Activated CD8-positive, alpha-beta T cell treated with anti-CD3 and anti-CD28 coated beads, Interleukin-2, amount 10 ng/mL, durations not matched to agents 7 days and 5 days (primary cell): ENCODE results near the gene ATG4B. TPM values are rescaled to one million over a fixed set of nuclear protein-coding genes. Genes with fewer than 3 reads are reported as not detected.
A peak's percentile ranks its signal among the peaks of the same experiment; 100 is the strongest.

Experiments used
- ATAC-seq: fragments of 150-1000 bp; cut with Tn5 transposase; one replicate; pipeline ENCODE4 v1.10.0; 2021; ENCODE audit warnings: moderate library complexity
- CTCF ChIA-PET: fragments of 350-600 bp; sonication (Branson Sonifier 250); formaldehyde crosslinking; loops from one replicate; lab custom pipeline; 2021; ENCODE audit warnings: antibody characterized with exemption; lab: Charles Lee
- POLR2A ChIA-PET: fragments of 350-600 bp; sonication (Branson Sonifier 250); formaldehyde crosslinking; loops from one replicate; lab custom pipeline; 2021; ENCODE audit warnings: antibody characterized with exemption; lab: Charles Lee
- DNase-seq: peaks from one replicate; pipeline ENCODE4 v3.0.0-alpha.2; 2020
- H3K27ac Mint-ChIP-seq: one replicate; pipeline ENCODE4 v1.8.0; 2021; ENCODE audit warnings: mild to moderate bottlenecking, mixed read lengths
- H3K27me3 Mint-ChIP-seq: one replicate; pipeline ENCODE4 v1.8.0; 2021; ENCODE audit warnings: low read depth, mixed read lengths
- H3K36me3 Mint-ChIP-seq: one replicate; pipeline ENCODE4 v1.8.0; 2021; ENCODE audit warnings: low read depth, mixed read lengths
- H3K4me1 Mint-ChIP-seq: one replicate; pipeline ENCODE4 v1.8.0; 2021; ENCODE audit warnings: low read depth, mixed read lengths
- H3K4me3 Mint-ChIP-seq: one replicate; pipeline ENCODE4 v1.8.0; 2021; ENCODE audit warnings: mild to moderate bottlenecking, mixed read lengths
- H3K9me3 Mint-ChIP-seq: one replicate; pipeline ENCODE4 v1.8.0; 2022; ENCODE audit warnings: mixed read lengths; ENCODE audit not compliant: insufficient read depth
- total RNA-seq, 2 experiments: library from RNA; stranded (reverse); gene quantifications; one replicate each; pipeline ENCODE4 v1.2.3, GENCODE V29; 2021

Gene ATG4B
- total RNA-seq, 2 experiments from 2014 or later: 81.2 to 94.6 TPM

GRCh38 chr2:241680827-241681599 lies 43.5 kb downstream of the ATG4B start:
- no peak overlapping the region for H3K27ac Mint-ChIP-seq

GRCh38 chr2:241686324-241686649 lies 48.8 kb downstream of the ATG4B start:
- DNase-seq: no peak
- peak; percentile 17 for ATAC-seq
- H3K27me3 Mint-ChIP-seq: no peaks in the 10 kb centered on the region
- H3K4me1 Mint-ChIP-seq: peaks cover 44% of the 10 kb centered on the region
- H3K27ac Mint-ChIP-seq: peak overlapping the region; percentile 90
- peak overlapping the region; percentile 90 for H3K4me3 Mint-ChIP-seq
- ChIA-PET POLR2A (interaction anchor here (0.7 to 3.4 kb wide), 8 partner anchors 11 to 371 kb away, joined by 3 to 31 read pairs (median 4); partner anchors contain the start of gene ING5), CTCF (interaction anchor here (1.2 to 3.2 kb wide), 5 partner anchors 11 to 193 kb away, joined by 3 to 24 read pairs (median 6); partner anchors contain the start of genes D2HGDH and ING5)
- H3K36me3 Mint-ChIP-seq: peaks cover 47% of the 10 kb centered on the region
- H3K9me3 Mint-ChIP-seq: no peaks in the 10 kb centered on the region

More at GRCh38 chr2:241680827-241681599, 43.5 kb downstream of the ATG4B start:
- peaks cover 81% of the 10 kb centered on the region for H3K36me3 Mint-ChIP-seq
- peaks cover 30% of the 10 kb centered on the region for H3K4me1 Mint-ChIP-seq
- POLR2A ChIA-PET: no interaction called here
- no peaks in the 10 kb centered on the region for H3K27me3 Mint-ChIP-seq
- CTCF ChIA-PET: no interaction called here
- ATAC-seq: no peak
- DNase-seq: no peak
- H3K4me3 Mint-ChIP-seq: no peak overlapping the region
- H3K9me3 Mint-ChIP-seq: no peaks in the 10 kb centered on the region

GRCh38 chr2:241686650-241687425 lies 49.3 kb downstream of the ATG4B start, which contains the start of gene DTYMK:
TSS of gene DTYMK (minus strand) at chr2:241686815. CDS start at chr2:241686783, 32 bp downstream.
- no peaks in the 10 kb centered on the region for H3K9me3 Mint-ChIP-seq
- H3K36me3 Mint-ChIP-seq: peaks cover 42% of the 10 kb centered on the region
- H3K27ac Mint-ChIP-seq: peak within 1 kb of the TSS; percentile 97
- CTCF ChIA-PET: interaction anchor here (1.1 to 3.2 kb wide), 8 partner anchors 12 to 194 kb away, joined by 3 to 24 read pairs (median 4); partner anchors contain the start of genes D2HGDH and ING5
- H3K4me1 Mint-ChIP-seq: peaks cover 40% of the 10 kb centered on the region
- no peaks in the 10 kb centered on the region for H3K27me3 Mint-ChIP-seq
- DNase-seq (peak; percentile 96), ATAC-seq (peak; percentile 97)
- peak within 1 kb of the TSS; percentile 90 for H3K4me3 Mint-ChIP-seq
- POLR2A ChIA-PET: interaction anchor here (0.6 to 3.4 kb wide), 10 partner anchors 11 to 372 kb away, joined by 3 to 31 read pairs (median 4); partner anchors contain the start of gene ING5

GRCh38 chr2:241689306-241689705 lies 51.8 kb downstream of the ATG4B start:
- Mint-ChIP-seq H3K27ac (peak overlapping the region; percentile 55), H3K4me1 (peaks cover 32% of the 10 kb centered on the region), H3K9me3 (no peaks in the 10 kb centered on the region), H3K4me3 (no peak overlapping the region), H3K27me3 (no peaks in the 10 kb centered on the region), H3K36me3 (peaks cover 29% of the 10 kb centered on the region)
- DNase-seq: no peak
- ChIA-PET POLR2A (interaction anchor here (3.4 kb wide), 1 partner anchor 13 kb away, joined by 31 read pairs; the partner anchor contains the start of gene ING5), CTCF (interaction anchor here (2.4 kb wide), 1 partner anchor 12 kb away, joined by 22 read pairs; the partner anchor contains the start of gene ING5)
- no peak for ATAC-seq

GRCh38 chr2:241690202-241690717 lies 52.8 kb downstream of the ATG4B start:
- no peak overlapping the region for H3K27ac Mint-ChIP-seq
- POLR2A ChIA-PET: no interaction called here
- peaks cover 27% of the 10 kb centered on the region for H3K36me3 Mint-ChIP-seq
- H3K4me1 Mint-ChIP-seq: peaks cover 26% of the 10 kb centered on the region
- DNase-seq (no peak), ATAC-seq (no peak)
- no peak overlapping the region for H3K4me3 Mint-ChIP-seq
- H3K27me3 Mint-ChIP-seq: no peaks in the 10 kb centered on the region
- no peaks in the 10 kb centered on the region for H3K9me3 Mint-ChIP-seq
- CTCF ChIA-PET: no interaction called here

- POLR2A ChIA-PET: no interaction called here
- Mint-ChIP-seq H3K36me3 (peaks cover 23% of the 10 kb centered on the region), H3K27ac (no peak overlapping the region), H3K9me3 (no peaks in the 10 kb centered on the region), H3K4me1 (peaks cover 19% of the 10 kb centered on the region), H3K4me3 (no peak overlapping the region), H3K27me3 (no peaks in the 10 kb centered on the region)
- ATAC-seq (no peak), DNase-seq (no peak)
- CTCF ChIA-PET: interaction anchor here (1.2 kb wide), 1 partner anchor 10 kb away, joined by 4 read pairs; the partner anchor contains the start of gene ING5
Observed at GRCh38 chr2:241692448-241692847, 55.0 kb downstream of the ATG4B start.

- no peak for ATAC-seq
- CTCF ChIA-PET: no interaction called here
Observed at GRCh38 chr2:241695651-241696050, 58.2 kb downstream of the ATG4B start.

GRCh38 chr2:241701149-241701398 lies 63.6 kb downstream of the ATG4B start:
- H3K36me3 Mint-ChIP-seq: peaks cover 18% of the 10 kb centered on the region
- no peaks in the 10 kb centered on the region for H3K9me3 Mint-ChIP-seq
- no peaks in the 10 kb centered on the region for H3K27me3 Mint-ChIP-seq
- H3K4me1 Mint-ChIP-seq: peaks cover 24% of the 10 kb centered on the region
- peak overlapping the region; percentile 85 for H3K4me3 Mint-ChIP-seq
- CTCF ChIA-PET: interaction anchor here (1.6 to 4.8 kb wide), 7 partner anchors 11 to 167 kb away, joined by 6 to 22 read pairs (median 12); partner anchors contain the start of genes ATG4B, D2HGDH and DTYMK
- POLR2A ChIA-PET: interaction anchor here (1.5 to 3.6 kb wide), 3 partner anchors 13 to 386 kb away, joined by 5 to 31 read pairs (median 20); partner anchors contain the start of genes D2HGDH, DTYMK, HDLBP and SEPTIN2
- no peak for ATAC-seq
- DNase-seq: no peak
- H3K27ac Mint-ChIP-seq: peak overlapping the region; percentile 90

More at GRCh38 chr2:241695651-241696050, 58.2 kb downstream of the ATG4B start:
- no peak overlapping the region for H3K4me3 Mint-ChIP-seq
- peaks cover 16% of the 10 kb centered on the region for H3K36me3 Mint-ChIP-seq
- H3K27ac Mint-ChIP-seq: no peak overlapping the region
- POLR2A ChIA-PET: no interaction called here
- H3K9me3 Mint-ChIP-seq: no peaks in the 10 kb centered on the region
- no peak for DNase-seq
- H3K4me1 Mint-ChIP-seq: peaks cover 10% of the 10 kb centered on the region
- no peaks in the 10 kb centered on the region for H3K27me3 Mint-ChIP-seq

- peaks cover 20% of the 10 kb centered on the region for H3K36me3 Mint-ChIP-seq
- ChIA-PET POLR2A (interaction anchor here (0.6 to 3.6 kb wide), 10 partner anchors 14 to 1677 kb away, joined by 3 to 31 read pairs (median 4); partner anchors contain the start of genes D2HGDH, DTYMK, HDLBP and NDUFA10), CTCF (interaction anchor here (0.6 to 4.8 kb wide), 18 partner anchors 10 to 185 kb away, joined by 3 to 22 read pairs (median 4); partner anchors contain the start of genes ATG4B, D2HGDH and DTYMK)
- H3K4me3 Mint-ChIP-seq: peak within 1 kb of the TSS; percentile 86
- H3K27ac Mint-ChIP-seq: peak within 1 kb of the TSS; percentile 90
- ATAC-seq (peak; percentile 80), DNase-seq (peak; percentile 96)
- no peaks in the 10 kb centered on the region for H3K9me3 Mint-ChIP-seq
- H3K27me3 Mint-ChIP-seq: no peaks in the 10 kb centered on the region
- peaks cover 24% of the 10 kb centered on the region for H3K4me1 Mint-ChIP-seq
Observed at GRCh38 chr2:241701399-241702154, 64.1 kb downstream of the ATG4B start, which contains the start of gene ING5. TSS of gene ING5 (plus strand) at chr2:241702039. CDS start at chr2:241702066, 27 bp downstream.

- Mint-ChIP-seq H3K4me3 (peak overlapping the region; percentile 86), H3K4me1 (peaks cover 24% of the 10 kb centered on the region), H3K27ac (peak overlapping the region; percentile 81), H3K36me3 (peaks cover 28% of the 10 kb centered on the region), H3K9me3 (no peaks in the 10 kb centered on the region), H3K27me3 (no peaks in the 10 kb centered on the region)
- ChIA-PET CTCF (interaction anchor here (0.6 to 4.8 kb wide), 24 partner anchors 10 to 184 kb away, joined by 3 to 22 read pairs (median 4); partner anchors contain the start of genes ATG4B, D2HGDH and DTYMK), POLR2A (interaction anchor here (0.5 to 3.6 kb wide), 11 partner anchors 15 to 1678 kb away, joined by 3 to 31 read pairs (median 4); partner anchors contain the start of genes D2HGDH, DTYMK, HDLBP and NDUFA10)
- ATAC-seq (peak; percentile 80), DNase-seq (peak; percentile 92)
Observed at GRCh38 chr2:241702155-241703031, 64.9 kb downstream of the ATG4B start.
